Neuron (in vitro differentiated cells): ENCODE results near the gene VPS8.

Experiments used
- H2AFZ ChIP-seq: one replicate; pipeline ENCODE4 v1.6.1; 2013; ENCODE audit warnings: low read depth, mild to moderate bottlenecking, inconsistent platforms, low read length, moderate library complexity
- H3K27me3 ChIP-seq: one replicate; pipeline ENCODE4 v1.6.1; 2013; ENCODE audit warnings: low read length; ENCODE audit not compliant: insufficient read depth
- H3K36me3 ChIP-seq: one replicate; pipeline ENCODE4 v1.6.1; 2013; ENCODE audit warnings: low read length; ENCODE audit not compliant: insufficient read depth
- H3K4me1 ChIP-seq: one replicate; pipeline ENCODE4 v1.6.1; 2013; ENCODE audit warnings: low read length; ENCODE audit not compliant: insufficient read depth
- H3K4me3 ChIP-seq: 2 replicates; pipeline ENCODE4 v1.5.1; 2013; ENCODE audit warnings: mild to moderate bottlenecking, low read length, moderate library complexity
- H3K9me3 ChIP-seq: one replicate; pipeline ENCODE4 v1.6.1; 2013; ENCODE audit warnings: low read length

VPS8 gene

GRCh38 chr3:184868477-184868876 is 56.5 kb downstream of the VPS8 start:
- H3K27me3 ChIP-seq: no peaks in the 10 kb centered on the region

GRCh38 chr3:184872200-184872599 is 60.2 kb downstream of the VPS8 start:
- H3K4me1 ChIP-seq: no peaks in the 10 kb centered on the region
- H3K9me3 ChIP-seq: no peaks in the 10 kb centered on the region
- peaks cover 21% of the 10 kb centered on the region for H3K36me3 ChIP-seq
- no peak overlapping the region for H3K4me3 ChIP-seq
- no peaks in the 10 kb centered on the region for H3K27me3 ChIP-seq
- H2AFZ ChIP-seq: no peak overlapping the region

More at GRCh38 chr3:184868477-184868876, 56.5 kb downstream of the VPS8 start:
- Histone ChIP-seq H3K4me1 (no peaks in the 10 kb centered on the region), H3K4me3 (no peak overlapping the region), H3K36me3 (peaks cover 30% of the 10 kb centered on the region), H3K9me3 (no peaks in the 10 kb centered on the region), H2AFZ (no peak overlapping the region)

- H3K4me1 ChIP-seq: no peaks in the 10 kb centered on the region
- no peaks in the 10 kb centered on the region for H3K27me3 ChIP-seq
- no peak overlapping the region for H3K4me3 ChIP-seq
- no peak overlapping the region for H2AFZ ChIP-seq
- peaks cover 21% of the 10 kb centered on the region for H3K36me3 ChIP-seq
- H3K9me3 ChIP-seq: no peaks in the 10 kb centered on the region
Observed at GRCh38 chr3:184873141-184873540, 61.2 kb downstream of the VPS8 start.

GRCh38 chr3:184874709-184875644 is 63.0 kb downstream of the VPS8 start:
- no peak overlapping the region for H2AFZ ChIP-seq
- H3K9me3 ChIP-seq: no peaks in the 10 kb centered on the region
- no peaks in the 10 kb centered on the region for H3K4me1 ChIP-seq
- peaks cover 15% of the 10 kb centered on the region for H3K36me3 ChIP-seq
- H3K27me3 ChIP-seq: no peaks in the 10 kb centered on the region
- H3K4me3 ChIP-seq: no peak overlapping the region

GRCh38 chr3:184880276-184881019 is 68.5 kb downstream of the VPS8 start:
- H3K36me3 ChIP-seq: peaks cover 9% of the 10 kb centered on the region
- H3K27me3 ChIP-seq: no peaks in the 10 kb centered on the region
- H2AFZ ChIP-seq: no peak overlapping the region
- H3K4me3 ChIP-seq: no peak overlapping the region
- H3K4me1 ChIP-seq: no peaks in the 10 kb centered on the region
- no peaks in the 10 kb centered on the region for H3K9me3 ChIP-seq

GRCh38 chr3:184884359-184885017 is 72.5 kb downstream of the VPS8 start:
- H2AFZ ChIP-seq: no peak overlapping the region
- no peak overlapping the region for H3K4me3 ChIP-seq
- H3K4me1 ChIP-seq: peaks cover 4% of the 10 kb centered on the region
- no peaks in the 10 kb centered on the region for H3K9me3 ChIP-seq
- peaks cover 5% of the 10 kb centered on the region for H3K36me3 ChIP-seq
- no peaks in the 10 kb centered on the region for H3K27me3 ChIP-seq

GRCh38 chr3:184885112-184885511 is 73.1 kb downstream of the VPS8 start:
- no peak overlapping the region for H3K4me3 ChIP-seq
- peaks cover 6% of the 10 kb centered on the region for H3K36me3 ChIP-seq
- no peak overlapping the region for H2AFZ ChIP-seq
- no peaks in the 10 kb centered on the region for H3K27me3 ChIP-seq
- no peaks in the 10 kb centered on the region for H3K9me3 ChIP-seq
- H3K4me1 ChIP-seq: peaks cover 5% of the 10 kb centered on the region

- no peak overlapping the region for H2AFZ ChIP-seq
Observed at GRCh38 chr3:184887574-184887973, 75.6 kb downstream of the VPS8 start.

GRCh38 chr3:184889312-184889904 is 77.4 kb downstream of the VPS8 start:
- no peaks in the 10 kb centered on the region for H3K9me3 ChIP-seq
- H3K4me3 ChIP-seq: no peak overlapping the region
- H3K36me3 ChIP-seq: peaks cover 4% of the 10 kb centered on the region
- H2AFZ ChIP-seq: no peak overlapping the region
- H3K27me3 ChIP-seq: no peaks in the 10 kb centered on the region
- peaks cover 5% of the 10 kb centered on the region for H3K4me1 ChIP-seq

More at GRCh38 chr3:184887574-184887973, 75.6 kb downstream of the VPS8 start:
- Histone ChIP-seq H3K36me3 (peaks cover 6% of the 10 kb centered on the region), H3K4me1 (peaks cover 5% of the 10 kb centered on the region), H3K9me3 (no peaks in the 10 kb centered on the region), H3K4me3 (no peak overlapping the region), H3K27me3 (no peaks in the 10 kb centered on the region)

GRCh38 chr3:184894051-184894450 is 82.1 kb downstream of the VPS8 start:
- Histone ChIP-seq H3K9me3 (no peaks in the 10 kb centered on the region), H2AFZ (no peak overlapping the region), H3K27me3 (no peaks in the 10 kb centered on the region), H3K4me1 (peaks cover 5% of the 10 kb centered on the region), H3K36me3 (peaks cover 4% of the 10 kb centered on the region), H3K4me3 (no peak overlapping the region)

- Histone ChIP-seq H3K36me3 (peaks cover 2% of the 10 kb centered on the region), H2AFZ (no peak overlapping the region), H3K27me3 (no peaks in the 10 kb centered on the region), H3K9me3 (no peaks in the 10 kb centered on the region), H3K4me1 (no peaks in the 10 kb centered on the region), H3K4me3 (no peak overlapping the region)
Observed at GRCh38 chr3:184895350-184895749, 83.4 kb downstream of the VPS8 start.

GRCh38 chr3:184896336-184896735 is 84.4 kb downstream of the VPS8 start:
- H3K4me3 ChIP-seq: no peak overlapping the region
- H3K36me3 ChIP-seq: peaks cover 2% of the 10 kb centered on the region
- no peaks in the 10 kb centered on the region for H3K9me3 ChIP-seq
- H3K27me3 ChIP-seq: no peaks in the 10 kb centered on the region
- no peak overlapping the region for H2AFZ ChIP-seq
- no peaks in the 10 kb centered on the region for H3K4me1 ChIP-seq
